GM21619 (cell line): ENCODE data around the gene STAG1.
"Not testable (repeated sequence)": the region's sequence is repeated elsewhere in the genome, so short reads cannot be mapped to it uniquely, and the experiment has no call there.

Experiments
- ATAC-seq: cut with Tn5 transposase; IDR thresholded peaks from one replicate; pipeline ENCODE4 v1.9.1; 2021; ENCODE audit not compliant: unreplicated experiment

The STAG1 gene

DNA sequence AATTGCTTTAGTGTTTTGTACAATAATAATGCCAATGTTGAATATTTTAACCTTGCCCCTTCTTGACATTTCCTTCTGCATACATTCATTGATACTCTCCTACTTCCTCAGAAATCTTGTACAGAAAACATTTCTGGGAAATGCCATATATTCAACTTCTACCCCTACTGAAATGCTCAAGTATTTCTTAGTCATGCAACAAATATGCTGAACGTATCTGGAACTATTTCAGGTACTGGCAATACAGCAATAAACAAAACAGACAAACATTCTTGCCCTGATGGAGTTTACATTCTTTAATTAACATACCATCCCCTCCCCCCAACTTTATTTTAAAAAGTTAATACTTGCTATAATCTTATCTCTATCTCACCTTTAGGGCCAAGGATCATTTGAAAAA is 147.2 kb downstream of the STAG1 start:
- no peak for ATAC-seq

DNA sequence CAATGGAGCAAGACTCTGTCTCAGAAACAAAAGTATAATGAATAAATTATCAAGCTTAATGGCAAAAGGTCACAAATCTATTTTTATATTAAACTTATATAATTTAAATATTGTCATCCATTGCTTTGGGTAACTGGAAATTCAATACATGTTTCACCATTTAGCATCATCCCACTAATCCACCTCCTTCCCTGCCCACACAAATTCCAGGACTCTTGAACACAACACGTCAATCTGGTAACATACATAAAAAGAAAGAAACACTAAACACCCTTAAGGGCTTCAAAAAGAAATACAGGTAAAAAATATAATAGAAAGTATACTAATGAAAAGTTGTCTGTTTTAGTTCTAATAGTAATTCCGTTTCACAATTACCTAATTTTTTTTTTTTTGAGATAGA is 149.4 kb downstream of the STAG1 start:
- ATAC-seq, result no peak

DNA sequence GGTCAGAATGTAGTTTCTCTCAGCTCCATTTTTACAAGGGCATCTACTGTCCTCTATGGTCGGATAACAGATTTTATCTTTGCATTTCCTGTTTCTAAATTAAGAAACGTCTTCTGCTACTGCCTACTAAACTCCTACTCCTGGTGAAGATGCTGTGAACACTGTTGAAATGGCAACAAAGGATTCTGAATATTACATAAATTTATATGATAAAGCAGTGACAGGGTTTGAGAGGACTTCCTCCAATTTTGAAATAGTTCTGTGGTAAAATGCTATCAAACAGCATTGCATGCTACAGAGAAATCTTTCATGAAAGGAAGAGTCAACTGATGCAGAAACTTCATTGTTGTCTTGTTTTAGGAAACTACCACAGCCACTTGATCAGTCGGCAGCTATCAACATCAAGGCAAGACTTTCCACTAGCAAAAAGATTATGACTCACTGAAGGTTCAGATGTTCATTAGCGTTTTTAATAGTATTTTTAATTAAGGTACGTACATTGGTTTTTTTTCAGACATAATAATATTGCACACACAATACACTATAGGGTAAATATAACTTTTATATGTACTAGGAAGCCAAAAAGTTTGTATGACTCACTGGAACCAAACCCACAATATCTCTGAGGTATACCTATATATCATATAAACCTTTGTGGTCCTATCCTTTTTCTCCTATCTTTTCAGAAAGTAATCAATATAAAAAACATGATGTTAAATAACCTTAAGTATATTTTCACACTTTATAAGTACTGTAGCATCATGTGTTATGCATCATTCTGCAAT is 156.1 kb downstream of the STAG1 start:
- no peak for ATAC-seq

DNA sequence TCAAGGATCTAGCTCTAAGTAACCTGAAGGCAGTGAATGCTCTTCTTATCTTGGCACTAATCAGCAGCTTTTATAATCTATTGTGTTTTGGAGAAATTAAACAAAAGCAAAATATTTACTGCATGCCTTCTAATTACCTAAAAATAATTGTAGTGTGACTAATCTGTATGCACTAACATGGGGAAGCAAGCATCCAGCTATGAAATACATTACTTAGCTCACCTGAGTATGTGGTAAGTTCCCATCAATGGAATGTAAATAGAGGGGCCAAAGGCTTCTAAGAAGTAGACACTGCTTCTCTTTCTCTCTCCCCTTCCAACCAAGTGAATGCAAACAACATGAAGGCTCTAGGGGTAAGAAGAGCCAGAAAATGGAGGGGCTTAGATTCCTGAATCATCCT is 165.6 kb downstream of the STAG1 start:
- no peak for ATAC-seq

DNA sequence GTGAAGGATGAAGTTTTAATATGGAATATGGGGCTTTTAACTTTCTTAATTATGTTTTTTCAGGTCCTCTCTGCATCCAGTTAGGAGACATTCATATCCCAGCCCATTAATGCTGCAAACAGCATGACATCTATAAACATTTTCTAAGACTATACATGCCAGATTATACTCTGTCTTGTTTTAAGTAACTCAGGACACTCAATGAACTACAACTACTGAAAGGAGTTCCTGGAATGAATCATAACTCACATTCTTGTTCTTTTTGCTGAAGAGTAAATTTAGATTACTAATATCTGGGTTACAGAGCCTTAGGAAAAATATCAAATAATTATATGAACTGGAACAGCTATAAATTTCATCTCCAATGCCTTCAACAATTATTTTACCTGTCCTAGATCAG is 167.4 kb downstream of the STAG1 start:
- ATAC-seq, result peak; percentile 50

DNA sequence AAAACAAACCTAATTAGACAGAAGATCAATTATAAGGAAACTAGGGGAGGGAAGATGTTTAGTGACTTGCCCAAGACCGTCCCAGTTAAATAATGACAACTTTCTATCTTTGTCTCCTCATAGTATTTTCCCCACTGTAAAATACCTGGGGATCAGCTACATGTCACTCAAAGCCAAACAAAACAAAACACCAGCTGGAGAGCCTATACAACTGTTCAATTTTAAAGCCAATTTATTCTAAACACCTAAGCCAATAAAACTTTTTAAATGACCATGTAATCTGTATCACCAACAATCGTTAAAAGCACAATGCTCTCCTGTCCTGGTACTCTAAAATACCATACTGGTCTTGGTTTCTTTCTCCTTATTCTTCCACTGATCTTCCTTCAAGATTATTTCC is 168.4 kb downstream of the STAG1 start:
- ATAC-seq, result no peak

DNA sequence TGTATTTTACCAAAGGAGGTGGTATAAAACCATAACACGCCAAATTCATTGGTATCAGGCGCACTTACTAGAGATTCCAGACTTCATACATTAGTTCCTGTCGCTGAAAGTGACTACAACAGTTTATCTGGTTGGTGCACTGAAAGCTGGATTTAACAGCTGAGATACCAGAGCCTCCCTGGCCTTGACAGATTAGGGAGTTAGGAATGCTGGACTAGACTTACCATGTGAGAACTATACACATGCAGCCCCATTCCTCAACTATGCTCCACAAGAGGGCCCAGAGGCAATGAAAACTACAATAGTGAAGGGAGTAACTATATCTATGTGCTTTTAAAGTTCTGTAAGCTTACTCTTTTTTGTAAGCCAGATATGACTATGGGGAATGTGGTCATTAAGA is 174.4 kb downstream of the STAG1 start:
- ATAC-seq, result no peak

DNA sequence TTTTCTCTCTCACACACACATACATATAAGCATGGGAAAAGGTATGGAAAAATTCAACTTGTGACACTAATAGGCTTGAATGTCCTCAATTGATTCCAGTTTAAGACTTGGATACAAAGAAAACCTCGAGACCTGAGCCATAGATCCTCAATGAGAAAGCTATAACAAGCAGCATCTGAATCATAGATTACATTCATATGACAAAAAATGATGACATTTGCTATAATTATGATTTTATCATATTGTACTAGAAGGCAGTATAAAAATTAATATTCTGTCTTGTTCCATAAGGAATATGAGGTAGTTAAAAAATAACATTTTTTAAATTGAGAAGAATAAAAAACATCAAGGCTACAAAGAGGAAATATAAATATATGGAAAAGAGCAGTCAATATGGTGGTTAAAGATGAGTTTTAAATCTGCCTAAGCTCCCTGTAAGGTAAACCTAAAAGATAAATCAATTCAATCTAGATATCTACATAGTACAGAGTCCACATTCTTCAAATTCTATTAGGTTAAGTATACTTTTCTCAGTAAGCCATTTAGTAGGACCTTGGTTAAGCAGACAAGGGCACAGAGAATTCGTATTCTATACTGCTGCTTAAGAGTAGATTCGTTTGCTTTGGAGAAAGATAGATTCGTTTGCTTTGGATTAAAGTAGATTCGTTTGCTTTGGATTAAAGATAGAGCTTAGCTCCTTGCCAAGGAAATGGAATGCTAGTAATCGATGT is 175.7 kb downstream of the STAG1 start:
- ATAC-seq, result no peak

DNA sequence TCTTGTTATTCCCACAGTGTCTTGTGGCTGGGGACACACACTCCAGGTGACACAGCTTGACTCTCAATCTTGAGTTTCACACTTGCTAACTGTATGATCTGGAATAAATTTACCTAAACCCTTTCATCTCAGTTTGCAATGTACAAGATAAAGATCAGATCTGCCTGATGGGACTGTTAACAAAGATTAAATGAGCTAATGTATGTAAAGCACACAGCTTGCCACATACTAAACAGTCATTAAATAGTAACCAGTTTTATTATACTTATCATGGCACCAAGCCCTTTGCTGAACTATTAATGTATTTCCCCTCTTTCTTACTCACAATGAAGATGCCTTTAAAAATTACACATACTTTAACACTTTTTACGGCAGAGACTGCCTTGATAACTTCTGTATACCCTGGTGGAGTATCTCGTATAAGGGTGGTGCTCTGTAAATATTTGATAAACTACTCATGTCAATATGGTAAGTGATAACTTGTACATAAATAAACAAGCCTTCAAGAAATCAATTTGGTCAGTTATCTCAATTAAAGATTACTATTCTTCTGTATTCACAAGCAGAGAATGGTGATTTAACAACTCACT is 184.5 kb downstream of the STAG1 start:
- no peak for ATAC-seq

DNA sequence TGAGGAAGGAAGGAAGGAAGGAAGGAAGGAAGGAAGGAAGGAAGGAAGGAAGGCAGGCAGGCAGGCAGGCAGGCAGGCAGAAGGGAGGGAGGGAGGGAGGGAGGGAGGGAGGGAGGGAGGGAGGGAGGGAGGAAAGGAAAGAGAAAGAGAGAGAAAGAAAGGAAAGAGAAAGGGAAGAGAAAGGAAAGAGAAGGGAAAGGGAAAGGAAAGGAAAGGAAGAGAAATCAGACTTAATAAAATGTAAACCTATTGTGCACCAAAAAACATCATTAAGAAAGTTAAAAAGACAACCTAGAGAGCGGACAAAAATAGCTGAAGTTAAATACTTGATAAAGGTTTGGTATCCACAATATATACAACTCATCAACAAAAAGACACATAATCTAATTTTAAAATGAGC is 187.2 kb downstream of the STAG1 start:
- not testable (repeated sequence) for ATAC-seq

DNA sequence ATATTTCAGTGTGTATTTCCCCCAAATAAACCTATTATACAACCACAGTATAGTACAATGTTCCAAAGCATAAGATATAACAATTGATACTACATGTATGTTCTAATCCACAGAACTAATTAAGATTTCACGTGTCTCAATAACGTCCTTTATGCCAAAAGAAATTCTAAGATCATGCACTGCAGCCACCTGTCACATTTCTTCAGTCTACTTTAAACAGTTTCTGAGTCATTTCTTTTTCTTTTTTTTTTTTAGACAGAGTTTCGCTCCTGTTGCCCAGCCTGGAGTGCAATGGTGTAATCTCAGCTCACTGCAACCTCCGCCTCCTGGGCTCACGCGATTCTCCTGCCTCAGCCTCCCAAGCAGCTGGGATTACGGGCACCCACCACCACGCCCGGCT is 190.2 kb downstream of the STAG1 start:
- no peak for ATAC-seq

DNA sequence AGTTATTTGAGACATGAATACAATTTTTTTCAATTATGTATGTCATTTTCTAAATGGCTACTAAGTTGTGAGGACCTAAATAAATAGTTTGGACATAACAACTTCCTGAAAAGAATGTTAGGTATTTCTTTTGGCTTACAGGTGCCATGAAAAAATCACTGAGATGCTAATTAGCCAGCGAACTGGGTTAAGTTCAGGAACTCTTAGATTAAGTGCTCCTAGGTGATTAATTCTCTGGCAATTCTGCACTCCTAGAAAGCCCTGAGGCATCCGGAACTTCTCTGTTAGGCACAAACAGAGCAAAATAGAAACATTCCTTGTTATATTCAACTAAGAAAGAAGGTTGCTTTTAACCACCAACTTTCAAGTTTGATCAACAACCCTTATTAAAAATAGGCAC is 192.3 kb downstream of the STAG1 start:
- ATAC-seq, result no peak

DNA sequence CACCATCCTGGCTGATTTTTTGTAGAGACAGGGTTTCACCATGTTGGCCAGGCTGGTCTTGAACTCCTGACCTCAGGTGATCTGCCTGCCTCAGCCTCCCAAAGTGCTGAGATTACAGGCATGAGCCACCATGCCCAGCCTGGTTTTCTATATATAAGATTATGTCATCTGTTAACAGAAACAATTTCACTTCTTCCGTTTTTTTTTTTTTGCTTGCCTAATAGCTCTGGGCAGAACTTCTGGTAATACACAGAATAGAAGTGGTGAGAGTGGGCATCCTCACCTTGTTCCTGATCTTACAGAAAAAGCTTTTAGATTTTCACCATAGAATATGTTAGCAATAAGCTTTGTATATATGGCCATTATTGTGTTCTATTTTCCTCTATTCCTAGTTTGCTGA is 202.7 kb downstream of the STAG1 start:
- ATAC-seq, result not testable (repeated sequence)

DNA sequence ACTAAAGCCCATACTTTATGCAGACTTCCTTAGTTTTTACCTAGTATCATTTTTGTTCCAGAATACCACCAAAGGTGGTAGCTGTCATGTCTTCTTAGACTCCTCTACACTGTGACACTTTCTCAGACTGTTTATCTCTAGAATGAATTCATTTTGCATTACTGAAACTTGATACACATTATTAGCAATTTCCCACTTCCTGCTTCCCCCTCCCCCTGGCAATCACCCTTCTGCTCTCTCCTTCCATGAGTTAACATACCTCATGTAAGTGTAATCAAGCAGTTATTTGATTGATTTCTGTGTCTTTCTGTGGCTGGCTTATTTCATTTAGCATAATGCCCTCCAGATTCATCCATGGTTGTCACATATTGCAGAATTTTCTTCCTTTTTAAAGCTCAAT is 204.9 kb downstream of the STAG1 start:
- ATAC-seq, result no peak

DNA sequence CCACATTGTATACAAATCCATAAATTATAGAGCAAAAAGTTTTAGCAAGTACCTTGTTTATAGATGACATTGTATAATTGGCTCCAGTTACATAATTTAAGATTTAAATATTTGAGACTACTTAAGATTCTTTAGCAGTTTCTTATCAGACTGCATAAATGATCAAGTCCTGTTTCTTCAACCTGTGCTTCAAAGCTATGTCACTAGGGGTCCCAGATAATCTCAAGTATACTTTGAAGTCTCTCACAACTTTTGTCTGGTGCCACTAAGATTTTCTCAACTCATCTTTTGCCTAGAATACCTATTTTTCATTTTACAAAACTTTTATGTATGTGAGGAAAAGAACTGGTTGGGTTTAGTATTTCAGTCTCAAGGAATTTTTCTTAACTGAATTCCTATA is 205.5 kb downstream of the STAG1 start:
- ATAC-seq, result no peak

DNA sequence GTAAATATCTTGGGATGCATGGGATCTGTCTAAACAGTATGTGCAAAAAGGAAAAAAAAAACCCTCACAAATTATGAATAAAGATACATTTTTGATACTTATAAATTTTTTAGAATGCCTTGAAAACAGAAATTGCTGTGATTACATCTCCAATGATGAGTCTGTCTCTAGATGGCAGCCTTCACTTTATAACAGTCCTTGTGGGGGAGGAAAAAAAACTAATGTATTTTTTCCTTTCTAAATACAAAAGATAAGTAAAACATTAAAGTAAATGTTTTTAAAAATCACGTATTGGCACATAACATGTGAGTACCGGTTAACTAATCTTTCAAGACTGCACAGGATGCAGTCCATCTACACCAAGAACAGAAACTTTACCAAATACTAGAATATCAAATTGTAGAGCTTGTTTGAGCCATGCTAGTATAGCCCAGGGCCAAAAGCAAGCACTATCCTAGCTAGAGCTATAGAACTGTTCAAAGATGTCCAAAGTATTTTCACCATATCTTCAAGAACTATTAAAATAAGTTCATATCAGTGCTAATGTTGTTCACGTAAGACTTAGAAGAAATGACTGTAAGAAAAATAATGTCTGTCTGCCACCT is 206.4 kb downstream of the STAG1 start:
- ATAC-seq, result no peak

DNA sequence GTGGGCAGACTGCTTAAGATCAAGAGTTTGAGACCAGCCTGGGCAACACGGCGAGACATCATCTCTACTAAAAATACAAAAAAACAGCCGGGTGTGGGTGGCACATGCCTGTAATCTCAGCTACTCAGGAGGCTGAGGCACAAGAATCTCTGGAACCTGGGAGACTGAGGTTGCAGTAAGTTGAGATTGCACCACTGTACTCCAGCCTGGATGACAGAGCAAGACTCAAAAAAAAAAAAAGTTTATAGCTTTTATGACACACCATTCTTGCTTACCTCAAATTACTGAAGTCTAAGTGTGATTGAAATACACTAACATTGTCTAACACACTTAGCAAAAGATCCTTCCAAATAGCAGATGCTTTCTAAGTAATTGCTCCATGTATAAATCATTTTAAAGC is 207.6 kb downstream of the STAG1 start:
- ATAC-seq, result no peak

DNA sequence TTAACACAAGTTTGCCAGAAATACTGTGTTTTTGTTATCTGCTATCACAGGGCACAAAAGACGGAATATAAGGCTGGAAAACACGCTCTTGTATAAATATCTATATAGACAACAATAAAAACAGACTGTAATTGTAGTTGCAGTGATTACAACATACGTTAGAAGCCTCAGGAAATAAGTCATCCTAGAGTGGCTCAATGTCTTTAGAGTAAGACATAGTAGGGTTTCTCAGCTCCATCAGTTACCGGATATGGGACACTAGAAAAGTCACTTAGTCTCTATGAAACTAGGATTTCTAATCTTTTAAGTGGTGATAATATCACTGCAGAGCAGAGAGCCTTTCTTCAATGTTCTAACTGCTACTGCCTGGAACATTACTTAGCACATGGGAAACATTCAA is 208.8 kb downstream of the STAG1 start:
- ATAC-seq, result no peak

DNA sequence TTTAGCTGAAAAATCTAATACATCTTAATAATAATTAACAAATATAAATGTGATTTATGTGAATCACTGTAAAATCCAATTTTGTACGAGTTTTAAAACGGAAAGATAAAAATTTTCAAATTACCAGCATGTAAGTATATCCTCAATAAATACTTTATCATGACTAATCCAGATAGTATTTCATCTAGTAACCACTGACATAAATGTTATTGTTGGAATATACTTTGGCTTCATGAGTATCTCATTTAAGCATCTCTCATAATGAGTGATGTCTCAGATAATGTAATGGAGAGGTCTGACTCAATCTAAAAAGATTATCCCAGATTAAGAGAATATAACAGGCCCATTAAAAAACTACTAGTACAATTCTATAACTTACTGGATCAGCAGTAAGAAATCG is 216.3 kb downstream of the STAG1 start:
- ATAC-seq, result no peak

DNA sequence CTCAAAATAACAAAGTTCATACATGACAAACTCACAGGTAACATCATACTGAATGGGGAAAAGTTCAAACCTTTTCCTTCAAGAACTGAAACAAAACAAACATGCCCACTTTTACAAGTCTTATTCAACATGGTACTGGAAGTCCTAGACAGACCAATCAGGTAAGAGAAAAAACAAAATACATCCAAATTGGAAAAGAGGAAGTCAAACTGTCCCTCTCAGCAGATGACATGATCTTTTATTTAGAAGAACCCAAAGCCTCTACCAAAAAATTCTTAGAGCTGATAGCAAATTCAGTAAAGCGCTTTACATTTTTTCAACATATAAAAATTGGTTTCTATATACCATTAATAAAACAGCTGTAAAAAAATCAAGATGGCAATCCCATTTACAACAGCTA is 219.4 kb downstream of the STAG1 start:
- ATAC-seq, result no peak

DNA sequence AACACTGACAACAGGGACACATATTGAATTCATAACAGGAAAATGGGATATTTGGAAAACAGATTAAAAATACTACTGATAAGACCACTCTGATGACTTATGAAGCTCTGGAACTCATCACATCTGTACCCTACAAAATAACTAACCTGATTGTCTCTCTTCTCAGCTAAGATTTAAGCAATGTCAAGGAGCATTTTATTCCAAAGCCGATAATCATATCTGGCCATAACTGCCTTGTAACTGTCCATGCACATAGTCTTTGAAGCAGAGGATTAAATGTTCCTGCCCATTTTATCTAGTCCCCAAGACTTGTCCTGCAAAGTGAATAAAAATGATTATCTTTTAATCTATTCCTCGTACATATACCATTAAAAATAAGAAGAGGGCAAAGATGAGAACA is 234.1 kb downstream of the STAG1 start:
- no peak for ATAC-seq

DNA sequence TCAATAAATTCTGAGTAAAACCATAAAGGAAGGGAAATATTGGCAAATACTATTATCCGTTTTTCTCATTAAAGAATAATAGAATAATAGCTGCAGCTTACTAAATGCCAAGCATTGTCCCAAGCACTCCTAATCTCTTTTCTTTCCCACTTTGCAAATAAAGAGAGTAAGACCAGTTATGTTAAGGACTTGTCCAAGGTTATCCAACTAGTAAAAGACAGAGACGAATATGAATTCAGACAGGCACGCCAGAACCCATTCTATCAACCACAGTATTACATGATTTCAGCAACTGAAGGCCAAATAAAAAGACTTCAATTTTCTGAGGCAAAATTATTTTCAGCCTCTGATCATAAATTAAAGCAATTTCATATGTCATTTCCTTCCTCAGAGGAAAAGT is 235.5 kb downstream of the STAG1 start:
- no peak for ATAC-seq
